SW 1271 (cell line): ENCODE measurements around the gene SPATS2.
A peak's percentile ranks its signal among the peaks of the same experiment; 100 is the strongest.
"Not testable (repeated sequence)": the region's sequence is repeated elsewhere in the genome, so short reads cannot be mapped to it uniquely, and the experiment has no call there.

ENCODE experiments used
- DNase-seq, 2 experiments: peaks; one replicate each; lab custom pipeline; 2025; lab: John Stamatoyannopoulos, UW

SPATS2 gene

GRCh38 chr12:49367381-49368239 is at the start of gene SPATS2:
SPATS2 (plus strand) TSS chr12:49367462; CDS start chr12:49461013, 93,551 bp downstream.
- DNase-seq = peak; percentile 46 to 48

- not testable (repeated sequence) for DNase-seq
Observed at GRCh38 chr12:49320411-49321103, 46.7 kb upstream of the SPATS2 start.

- DNase-seq = no peak
Observed at GRCh38 chr12:49322367-49322707, 44.9 kb upstream of the SPATS2 start.

GRCh38 chr12:49322708-49323523 is 44.3 kb upstream of the SPATS2 start, which contains the start of gene TROAP:
TROAP (plus strand) TSS chr12:49323255; CDS start chr12:49323609, 354 bp downstream.
- peak; percentile 95 to 98 for DNase-seq

- no peak for DNase-seq
Observed at GRCh38 chr12:49323524-49324097, 43.7 kb upstream of the SPATS2 start.

GRCh38 chr12:49325606-49326005 is 41.7 kb upstream of the SPATS2 start:
- no peak for DNase-seq

- no peak for DNase-seq
Observed at GRCh38 chr12:49327368-49327767, 39.9 kb upstream of the SPATS2 start.

- DNase-seq = no peak
Observed at GRCh38 chr12:49327887-49328286, 39.4 kb upstream of the SPATS2 start.

- DNase-seq = no peak
Observed at GRCh38 chr12:49328816-49329215, 38.4 kb upstream of the SPATS2 start.

GRCh38 chr12:49330032-49330619 is 37.1 kb upstream of the SPATS2 start:
- DNase-seq = no peak

- DNase-seq = no peak
Observed at GRCh38 chr12:49330631-49331379, 36.5 kb upstream of the SPATS2 start.

GRCh38 chr12:49331380-49332222 is 35.7 kb upstream of the SPATS2 start:
- DNase-seq = peak; percentile 33 to 65

GRCh38 chr12:49332441-49332861 is 34.8 kb upstream of the SPATS2 start:
- DNase-seq = no peak

- no peak for DNase-seq
Observed at GRCh38 chr12:49332891-49333371, 34.3 kb upstream of the SPATS2 start.

- not testable (repeated sequence) for DNase-seq
Observed at GRCh38 chr12:49333778-49334177, 33.5 kb upstream of the SPATS2 start.

GRCh38 chr12:49334226-49334625 is 33.0 kb upstream of the SPATS2 start:
- DNase-seq = no peak

GRCh38 chr12:49334681-49335080 is 32.6 kb upstream of the SPATS2 start:
- no peak for DNase-seq

- no peak for DNase-seq
Observed at GRCh38 chr12:49335118-49335954, 31.9 kb upstream of the SPATS2 start.
